Naive thymus-derived CD4-positive, alpha-beta T cell (primary cell): ENCODE data around the gene CNTN4. TPM values are rescaled to one million over a fixed set of nuclear protein-coding genes. Genes with fewer than 3 reads are reported as not detected.

ENCODE experiments used
- ATAC-seq: fragments of 150-1000 bp; cut with Tn5 transposase; 2 replicates; pipeline ENCODE4 v1.10.0; 2021; ENCODE audit warnings: mild to moderate bottlenecking, moderate library complexity
- CTCF ChIA-PET: fragments of 350-600 bp; sonication (Branson Sonifier 250); formaldehyde crosslinking; loops from one replicate; lab custom pipeline; 2021; ENCODE audit warnings: antibody characterized with exemption; lab: Charles Lee
- POLR2A ChIA-PET: fragments of 350-600 bp; sonication (Branson Sonifier 250); formaldehyde crosslinking; loops from one replicate; lab custom pipeline; 2021; ENCODE audit warnings: antibody characterized with exemption, inconsistent platforms; lab: Charles Lee
- DNase-seq, 9 donors: peaks; one replicate each; pipeline versions ENCODE4 v3.0.0 to v3.0.0-alpha.2; 2020 to 2022; ENCODE audit warnings: mixed read lengths in 1 of 9
- H3K27ac ChIP-seq: one replicate; pipeline ENCODE4 v1.7.0; 2013; ENCODE audit warnings: mild to moderate bottlenecking, low read depth, low read length, moderate library complexity
- H3K27me3 ChIP-seq, 2 donors: one replicate each; pipeline ENCODE4 v1.7.0; 2013; ENCODE audit warnings: low read length in 2 of 2, mild to moderate bottlenecking in 2 of 2, moderate library complexity in 2 of 2; ENCODE audit not compliant: control insufficient read depth in 2 of 2, insufficient read depth in 2 of 2
- H3K36me3 ChIP-seq, 3 experiments: 1 replicate in 2 of 3; 2 replicates in 1 of 3; pipeline ENCODE4 v1.7.0; 2013; ENCODE audit warnings: low read length in 3 of 3, mild to moderate bottlenecking in 3 of 3, moderate library complexity in 1 of 3; ENCODE audit not compliant: insufficient read depth in 3 of 3, control insufficient read depth in 2 of 3
- H3K4me1 ChIP-seq, 2 donors: one replicate each; pipeline ENCODE4 v1.7.0; 2013; ENCODE audit warnings: low read length in 2 of 2, mild to moderate bottlenecking in 2 of 2, moderate library complexity in 1 of 2; ENCODE audit not compliant: control insufficient read depth in 2 of 2, insufficient read depth in 2 of 2
- H3K4me3 ChIP-seq: 2 replicates; pipeline ENCODE4 v1.7.0; 2013; ENCODE audit warnings: mild to moderate bottlenecking, low read length
- H3K9me3 ChIP-seq, 3 experiments: 1 replicate in 2 of 3; 2 replicates in 1 of 3; pipeline ENCODE4 v1.7.0; 2013; ENCODE audit warnings: low read length in 3 of 3; ENCODE audit not compliant: control insufficient read depth in 2 of 3
- H3K27ac Mint-ChIP-seq, 9 donors: one replicate each; pipeline ENCODE4 v1.8.0; 2020 to 2022; ENCODE audit warnings: mixed read lengths in 9 of 9, mild to moderate bottlenecking in 8 of 9, moderate library complexity in 5 of 9, inconsistent platforms in 2 of 9
- H3K27me3 Mint-ChIP-seq, 5 donors: one replicate each; pipeline ENCODE4 v1.8.0; 2021 to 2022; ENCODE audit warnings: mixed read lengths in 5 of 5, mild to moderate bottlenecking in 1 of 5
- H3K36me3 Mint-ChIP-seq, 5 donors: one replicate each; pipeline ENCODE4 v1.8.0; 2020 to 2022; ENCODE audit warnings: mixed read lengths in 5 of 5, mild to moderate bottlenecking in 3 of 5, inconsistent platforms in 1 of 5
- H3K4me1 Mint-ChIP-seq, 7 donors: one replicate each; pipeline ENCODE4 v1.8.0; 2020 to 2022; ENCODE audit warnings: mixed read lengths in 7 of 7, mild to moderate bottlenecking in 3 of 7, inconsistent platforms in 1 of 7
- H3K4me3 Mint-ChIP-seq, 10 donors: one replicate each; pipeline ENCODE4 v1.8.0; 2020 to 2022; ENCODE audit warnings: mild to moderate bottlenecking in 10 of 10, mixed read lengths in 10 of 10, moderate library complexity in 6 of 10, inconsistent platforms in 2 of 10
- H3K9me3 Mint-ChIP-seq, 11 donors: one replicate each; pipeline ENCODE4 v1.8.0; 2020 to 2022; ENCODE audit warnings: mixed read lengths in 11 of 11, mild to moderate bottlenecking in 4 of 11, inconsistent platforms in 1 of 11, moderate library complexity in 1 of 11
- intact Hi-C, 2 donors: fragments of 100-400 bp; cut with micrococcal nuclease; formaldehyde crosslinking; loops; one replicate each; pipeline ENCODE4 v1.15.1; 2023
- polyA plus RNA-seq, 2 donors: library from polyadenylated mRNA; unstranded; fragments of 300-500 nt; fragmentation: Illumina TruSeq; gene quantifications; one replicate each; pipeline ENCODE4 v1.2.3, GENCODE V29; 2021
- total RNA-seq, 6 experiments: library from RNA in 5 of 6; stranded (reverse) in 5 of 6; gene quantifications; 1 replicate in 5 of 6; 2 replicates in 1 of 6; pipeline ENCODE4 v1.2.3 and lab custom pipeline; 2021 to 2026

CNTN4 gene
- total and polyA plus RNA-seq, 7 experiments from 2014 or later: not detected

GRCh38 chr3:2334921-2335320 lies 236.3 kb downstream of the CNTN4 start:
- ChIA-PET CTCF (no interaction called here), POLR2A (no interaction called here)
- DNase-seq (no peak), ATAC-seq (no peak)
- H3K27ac Mint-ChIP-seq: no peak overlapping the region
- Histone ChIP-seq H3K4me1 (no peaks in the 10 kb centered on the region), H3K4me3 (no peak overlapping the region), H3K27ac (no peak overlapping the region), H3K27me3 (no peaks in the 10 kb centered on the region), H3K36me3 (no peaks in the 10 kb centered on the region), H3K9me3 (no peaks in the 10 kb centered on the region)
- H3K27me3 Mint-ChIP-seq: peaks cover 0 to 6% (median 0%) of the 10 kb centered on the region in 5 donors
- no peaks in the 10 kb centered on the region for H3K36me3 Mint-ChIP-seq
- intact Hi-C loops: no loop called here
- H3K4me3 Mint-ChIP-seq: no peak overlapping the region
- H3K4me1 Mint-ChIP-seq: no peaks in the 10 kb centered on the region
- H3K9me3 Mint-ChIP-seq: peaks cover 0 to 2% (median 0%) of the 10 kb centered on the region in 11 donors

- DNase-seq (no peak), ATAC-seq (no peak)
- no peaks in the 10 kb centered on the region for H3K4me1 Mint-ChIP-seq
- peaks cover 0 to 1% (median 0%) of the 10 kb centered on the region in 11 donors for H3K9me3 Mint-ChIP-seq
- H3K36me3 Mint-ChIP-seq: no peaks in the 10 kb centered on the region
- Histone ChIP-seq H3K36me3 (no peaks in the 10 kb centered on the region), H3K9me3 (no peaks in the 10 kb centered on the region), H3K4me1 (no peaks in the 10 kb centered on the region), H3K27me3 (no peaks in the 10 kb centered on the region), H3K27ac (no peak overlapping the region), H3K4me3 (no peak overlapping the region)
- intact Hi-C loops: no loop called here
- H3K27ac Mint-ChIP-seq: no peak overlapping the region
- H3K4me3 Mint-ChIP-seq: no peak overlapping the region
- peaks cover 0 to 11% (median 0%) of the 10 kb centered on the region in 5 donors for H3K27me3 Mint-ChIP-seq
- CTCF ChIA-PET: no interaction called here
- POLR2A ChIA-PET: no interaction called here
Observed at GRCh38 chr3:2343031-2343682, 244.5 kb downstream of the CNTN4 start.

- no peak overlapping the region for H3K4me3 Mint-ChIP-seq
- peaks cover 0 to 7% (median 0%) of the 10 kb centered on the region in 5 donors for H3K27me3 Mint-ChIP-seq
- H3K36me3 ChIP-seq: no peaks in the 10 kb centered on the region
- H3K27me3 ChIP-seq: no peaks in the 10 kb centered on the region
- intact Hi-C loops: no loop called here
- no peak overlapping the region for H3K4me3 ChIP-seq
- H3K9me3 ChIP-seq: no peaks in the 10 kb centered on the region
- H3K27ac Mint-ChIP-seq: no peak overlapping the region
- DNase-seq (no peak), ATAC-seq (no peak)
- H3K27ac ChIP-seq: no peak overlapping the region
- H3K4me1 ChIP-seq: no peaks in the 10 kb centered on the region
- POLR2A ChIA-PET: no interaction called here
- no peaks in the 10 kb centered on the region for H3K4me1 Mint-ChIP-seq
- H3K36me3 Mint-ChIP-seq: no peaks in the 10 kb centered on the region
- H3K9me3 Mint-ChIP-seq: peaks cover 0 to 8% (median 0%) of the 10 kb centered on the region in 11 donors
- CTCF ChIA-PET: no interaction called here
Observed at GRCh38 chr3:2352134-2352762, 253.6 kb downstream of the CNTN4 start.

GRCh38 chr3:2354702-2355101 lies 256.0 kb downstream of the CNTN4 start:
- Mint-ChIP-seq H3K27me3 (peaks cover 0 to 5% (median under 1%) of the 10 kb centered on the region in 5 donors), H3K9me3 (peaks cover 0 to 8% (median 0%) of the 10 kb centered on the region in 11 donors), H3K4me1 (no peaks in the 10 kb centered on the region), H3K36me3 (no peaks in the 10 kb centered on the region), H3K27ac (no peak overlapping the region), H3K4me3 (no peak overlapping the region)
- Histone ChIP-seq H3K27me3 (no peaks in the 10 kb centered on the region), H3K36me3 (no peaks in the 10 kb centered on the region), H3K27ac (no peak overlapping the region), H3K4me3 (no peak overlapping the region), H3K4me1 (no peaks in the 10 kb centered on the region), H3K9me3 (no peaks in the 10 kb centered on the region)
- ChIA-PET CTCF (interaction anchor here (0.6 kb wide), 1 partner anchor 177 kb away, joined by 3 read pairs; no protein-coding TSS in a partner anchor), POLR2A (no interaction called here)
- DNase-seq (no peak), ATAC-seq (no peak)
- intact Hi-C loops: no loop called here

- Histone ChIP-seq H3K27ac (no peak overlapping the region), H3K36me3 (no peaks in the 10 kb centered on the region), H3K27me3 (no peaks in the 10 kb centered on the region), H3K4me3 (no peak overlapping the region), H3K9me3 (no peaks in the 10 kb centered on the region), H3K4me1 (no peaks in the 10 kb centered on the region)
- Mint-ChIP-seq H3K27me3 (peaks cover 0 to 13% (median 3%) of the 10 kb centered on the region in 5 donors), H3K4me1 (no peaks in the 10 kb centered on the region), H3K36me3 (no peaks in the 10 kb centered on the region), H3K9me3 (peaks cover 0 to 6% (median 0%) of the 10 kb centered on the region in 11 donors), H3K27ac (no peak overlapping the region), H3K4me3 (no peak overlapping the region)
- ATAC-seq (no peak), DNase-seq (no peak)
- intact Hi-C loops: no loop called here
- POLR2A ChIA-PET: no interaction called here
- CTCF ChIA-PET: no interaction called here
Observed at GRCh38 chr3:2356298-2356950, 257.8 kb downstream of the CNTN4 start.

- H3K9me3 Mint-ChIP-seq: no peaks in the 10 kb centered on the region
- DNase-seq (no peak), ATAC-seq (no peak)
- POLR2A ChIA-PET: no interaction called here
- H3K27ac ChIP-seq: no peak overlapping the region
- peaks cover 0 to 13% (median 3%) of the 10 kb centered on the region in 5 donors for H3K27me3 Mint-ChIP-seq
- H3K27ac Mint-ChIP-seq: no peak overlapping the region
- no peak overlapping the region for H3K4me3 Mint-ChIP-seq
- H3K27me3 ChIP-seq: no peaks in the 10 kb centered on the region
- H3K36me3 Mint-ChIP-seq: no peaks in the 10 kb centered on the region
- no peaks in the 10 kb centered on the region for H3K4me1 ChIP-seq
- no peaks in the 10 kb centered on the region for H3K36me3 ChIP-seq
- intact Hi-C loops: no loop called here
- no peak overlapping the region for H3K4me3 ChIP-seq
- CTCF ChIA-PET: no interaction called here
- H3K9me3 ChIP-seq: no peaks in the 10 kb centered on the region
- no peaks in the 10 kb centered on the region for H3K4me1 Mint-ChIP-seq
Observed at GRCh38 chr3:2360815-2361214, 262.1 kb downstream of the CNTN4 start.
